HG03039 (cell line): Measurements from ENCODE around the gene RPS6KA2.

Experiments
- ATAC-seq: cut with Tn5 transposase; IDR thresholded peaks from one replicate; pipeline ENCODE4 v1.9.1; 2021; ENCODE audit warnings: mild to moderate bottlenecking, moderate library complexity; ENCODE audit not compliant: unreplicated experiment

The RPS6KA2 gene

DNA sequence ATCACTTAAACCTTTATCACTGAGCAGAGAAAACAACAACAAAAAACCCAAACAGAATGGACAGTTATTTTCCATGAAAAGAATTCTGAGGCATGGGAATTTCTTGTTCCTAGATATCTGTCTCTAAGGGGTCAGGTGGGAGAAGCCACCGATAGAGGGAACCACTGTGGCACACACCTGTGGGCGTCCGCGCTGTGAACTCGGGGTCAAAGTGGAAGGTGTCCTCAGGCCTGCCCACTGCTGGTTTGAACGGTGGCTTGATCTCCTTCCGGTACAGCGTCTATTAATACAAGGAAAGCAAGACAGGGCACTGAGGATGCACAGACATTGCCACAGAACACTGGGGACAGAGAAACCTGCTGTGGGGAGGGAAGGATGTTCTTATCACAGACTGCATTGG is 167.8 kb downstream of the RPS6KA2 start:
- ATAC-seq, result no peak

- no peak for ATAC-seq
Observed at GRCh38 chr6:166456395-166457156, 170.5 kb downstream of the RPS6KA2 start.

GRCh38 chr6:166454692-166455515 is 172.1 kb downstream of the RPS6KA2 start:
- ATAC-seq, result no peak

DNA sequence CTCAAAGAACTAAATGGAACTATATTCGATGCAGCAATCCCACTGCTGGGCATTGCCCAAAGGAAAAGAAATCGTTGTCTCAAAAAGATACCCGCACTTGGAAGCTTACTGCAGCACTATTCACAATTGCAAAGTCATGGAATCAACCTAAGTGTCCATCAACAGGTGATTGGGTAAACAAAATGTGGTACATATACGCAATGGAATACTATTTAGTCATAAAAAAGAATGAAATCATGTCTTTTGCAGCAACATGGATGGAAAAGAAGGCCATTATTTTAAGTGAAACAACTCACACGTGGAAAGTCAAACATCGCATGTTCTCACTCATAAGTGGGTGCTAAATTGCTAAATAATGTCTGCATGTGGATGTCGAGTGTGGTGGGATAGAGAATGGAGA is 173.4 kb downstream of the RPS6KA2 start:
- no peak for ATAC-seq

- no peak for ATAC-seq
Observed at GRCh38 chr6:166450167-166450873, 176.7 kb downstream of the RPS6KA2 start.

DNA sequence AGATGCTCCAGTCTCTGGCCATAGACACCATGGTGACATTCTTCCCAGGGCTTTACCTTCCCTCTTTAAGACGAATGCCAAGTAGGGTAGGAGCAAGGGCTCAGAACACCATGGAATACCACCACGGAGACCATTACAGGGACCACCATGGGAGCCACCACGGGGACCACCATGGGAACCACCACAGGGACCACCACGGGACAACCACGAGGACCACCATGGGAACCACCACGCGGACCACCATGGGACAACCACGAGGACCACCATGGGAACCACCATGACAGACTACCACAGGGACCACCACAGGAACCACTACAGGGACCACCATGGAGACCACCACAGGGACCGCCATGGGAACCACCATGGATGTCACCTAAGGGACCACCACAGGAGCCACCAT is 177.4 kb downstream of the RPS6KA2 start:
- ATAC-seq, result no peak

GRCh38 chr6:166449036-166449435 is 178.0 kb downstream of the RPS6KA2 start:
- ATAC-seq, result no peak

- no peak for ATAC-seq
Observed at GRCh38 chr6:166448432-166448831, 178.6 kb downstream of the RPS6KA2 start.

DNA sequence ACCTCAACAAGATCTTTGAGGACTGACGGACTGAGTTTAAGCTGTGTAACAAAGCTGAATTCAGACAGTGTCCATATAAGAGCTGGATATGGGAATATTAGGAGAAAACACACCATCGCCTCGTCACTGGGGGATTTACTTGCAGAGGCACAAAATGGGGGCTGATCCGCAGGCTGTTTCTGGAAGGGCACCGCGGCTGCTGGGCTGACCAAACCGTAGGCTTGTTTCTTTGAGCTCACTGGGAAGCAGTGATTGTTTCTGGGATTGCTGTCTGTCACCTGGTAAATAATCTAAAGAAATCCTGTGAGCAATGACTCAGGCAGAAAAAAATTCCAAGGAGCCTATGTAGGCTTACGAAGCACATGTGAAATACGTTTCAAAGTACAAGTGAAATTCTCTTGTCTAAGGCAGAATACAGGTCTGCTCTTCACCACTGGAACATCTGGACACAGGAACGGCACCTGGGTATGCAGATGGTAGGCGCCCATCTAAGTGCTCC is 180.4 kb downstream of the RPS6KA2 start:
- ATAC-seq, result no peak

GRCh38 chr6:166446146-166446545 is 180.9 kb downstream of the RPS6KA2 start:
- peak; percentile 61 for ATAC-seq

DNA sequence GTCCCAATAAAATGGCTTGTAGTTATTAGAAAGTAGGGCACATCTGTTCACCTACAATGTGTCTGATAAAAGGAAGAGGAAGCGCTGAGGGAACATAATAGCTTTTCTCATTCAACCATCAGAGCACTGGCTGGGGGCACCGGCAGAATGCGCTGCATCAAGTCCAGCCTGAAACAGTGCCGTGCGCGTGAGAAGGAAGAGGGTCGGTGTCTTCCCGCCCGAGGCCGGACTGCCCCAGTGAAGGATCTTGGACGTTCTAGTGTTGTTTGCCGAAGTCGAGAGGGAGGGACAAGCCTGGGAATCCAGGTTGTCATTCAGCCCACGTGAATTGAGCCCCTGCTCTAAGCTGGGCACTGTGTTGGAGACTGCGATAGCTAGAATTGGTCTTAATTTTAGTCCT is 182.6 kb downstream of the RPS6KA2 start:
- no peak for ATAC-seq

DNA sequence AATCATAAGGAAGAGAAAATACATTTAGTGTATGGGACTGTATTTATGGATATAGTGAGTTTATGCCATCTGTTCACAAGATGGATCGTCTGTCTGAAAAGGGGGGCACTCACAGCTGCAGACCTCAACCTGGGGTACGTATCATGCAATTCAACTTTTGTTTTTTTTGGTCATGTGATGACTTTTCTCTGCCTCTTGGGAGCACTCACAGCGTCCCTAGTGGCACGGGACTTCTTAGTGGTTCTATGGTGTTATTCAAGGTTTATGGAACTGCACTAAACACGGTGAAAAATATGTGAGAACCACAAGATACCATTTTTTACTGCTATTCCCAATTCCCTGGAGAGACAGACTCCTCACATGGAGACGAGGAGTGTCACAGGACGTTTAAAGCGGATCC is 183.9 kb downstream of the RPS6KA2 start:
- no peak for ATAC-seq

GRCh38 chr6:166442131-166442685 is 184.8 kb downstream of the RPS6KA2 start:
- no peak for ATAC-seq

- ATAC-seq, result no peak
Observed at GRCh38 chr6:166441325-166442078, 185.5 kb downstream of the RPS6KA2 start.

GRCh38 chr6:166440729-166441128 is 186.3 kb downstream of the RPS6KA2 start:
- ATAC-seq, result no peak

- no peak for ATAC-seq
Observed at GRCh38 chr6:166440106-166440505, 186.9 kb downstream of the RPS6KA2 start.

GRCh38 chr6:166439366-166440091 is 187.5 kb downstream of the RPS6KA2 start:
- ATAC-seq, result no peak

GRCh38 chr6:166438211-166438861 is 188.7 kb downstream of the RPS6KA2 start:
- ATAC-seq, result no peak

- ATAC-seq, result no peak
Observed at GRCh38 chr6:166437661-166438060, 189.4 kb downstream of the RPS6KA2 start.
